GM03348 (cell line): ENCODE measurements around the gene MALT1.
A peak's percentile ranks its signal among the peaks of the same experiment; 100 is the strongest.
"Not testable (repeated sequence)": the region's sequence is repeated elsewhere in the genome, so short reads cannot be mapped to it uniquely, and the experiment has no call there.

ENCODE experiments used
- DNase-seq: peaks from one replicate; pipeline ENCODE4 v3.0.0; 2012; ENCODE audit warnings: low spot score

The MALT1 gene

DNA sequence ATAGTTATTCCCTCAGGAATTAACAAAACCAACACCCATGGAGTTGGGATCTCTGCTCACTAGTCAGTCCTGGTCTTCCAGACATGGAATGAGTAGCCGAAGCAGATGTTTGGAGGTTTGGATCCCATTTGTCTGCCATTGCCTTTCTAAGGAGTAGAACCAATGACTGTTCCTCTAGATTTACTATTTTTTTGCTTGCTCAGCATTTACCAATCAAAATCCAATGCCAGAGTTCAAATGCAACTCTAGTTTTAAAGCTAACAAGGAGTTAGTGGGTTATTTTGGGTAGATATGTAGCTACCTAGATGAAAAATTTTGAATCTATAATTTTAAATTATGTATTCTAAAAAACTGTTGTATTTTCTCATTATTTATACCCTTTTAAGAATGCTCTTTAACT, 62.6 kb downstream of the MALT1 start:
- no peak for DNase-seq

DNA sequence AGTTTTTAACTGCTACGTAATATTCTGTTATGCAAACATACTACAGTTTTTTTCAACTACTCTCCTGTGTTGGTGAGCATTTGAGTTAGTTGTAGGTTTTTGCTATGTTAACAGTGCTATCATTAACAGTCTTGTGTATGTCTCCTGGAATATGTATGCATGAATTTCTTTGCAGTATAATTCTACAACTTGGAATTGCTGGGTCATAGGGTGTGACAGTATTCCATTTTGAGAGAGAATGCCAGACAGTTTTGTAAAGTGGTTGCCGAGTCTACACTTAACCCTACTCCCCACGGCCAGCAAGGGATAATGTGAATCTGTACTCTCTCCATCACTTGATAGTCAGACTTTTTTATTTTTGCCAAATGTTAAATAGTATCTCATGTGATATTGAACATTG, 67.1 kb downstream of the MALT1 start:
- no peak for DNase-seq

DNA sequence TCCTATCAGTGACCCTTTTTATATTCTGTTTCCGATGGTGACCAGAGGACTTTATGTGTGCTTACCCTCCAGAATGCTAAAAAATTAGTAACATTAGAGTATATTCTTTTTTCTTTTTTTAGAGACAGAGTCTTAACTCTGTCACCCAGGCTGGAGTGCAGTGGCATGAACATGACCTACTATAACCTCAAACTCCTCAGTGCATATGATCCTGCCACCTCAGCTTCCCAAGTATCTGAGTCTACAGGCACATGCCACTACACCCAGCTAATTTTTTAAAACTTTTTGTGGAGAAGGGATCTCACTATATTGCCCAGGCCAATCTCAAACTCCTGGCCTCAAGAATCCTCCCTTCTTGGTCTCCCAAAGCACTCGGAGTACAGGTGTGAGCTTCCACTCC, 74.6 kb downstream of the MALT1 start:
- DNase-seq, result no peak

DNA sequence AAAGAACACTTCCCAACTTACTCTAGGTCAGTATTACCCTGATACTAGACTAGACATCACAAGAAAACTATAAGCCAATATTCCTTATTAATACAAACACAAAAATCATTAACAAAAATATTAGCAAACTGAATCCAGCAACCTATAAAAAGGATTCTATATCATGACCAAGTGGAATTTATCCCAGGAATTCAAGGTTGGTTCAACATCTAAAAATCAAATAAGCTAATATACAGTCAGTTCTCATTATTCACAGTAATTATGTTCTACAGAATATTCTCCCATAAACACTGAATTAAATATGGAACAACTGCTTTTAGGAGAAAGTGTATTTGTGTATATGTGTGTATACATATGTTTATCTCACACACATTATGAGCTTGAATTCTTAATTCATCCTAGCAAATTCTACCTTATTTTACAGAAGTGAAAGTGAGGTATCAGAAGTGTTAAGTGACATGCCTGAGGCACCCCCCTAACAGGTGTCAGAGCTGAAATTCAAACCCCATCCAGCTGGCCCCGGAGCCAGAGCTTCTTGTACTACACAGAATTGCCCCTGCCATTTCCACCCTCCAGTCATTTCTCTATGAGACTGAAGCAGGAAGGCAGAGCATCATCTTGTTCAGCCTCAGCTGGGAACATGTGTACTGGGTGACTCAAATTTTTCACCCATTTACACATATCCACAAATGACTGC, 77.8 kb downstream of the MALT1 start:
- no peak for DNase-seq

DNA sequence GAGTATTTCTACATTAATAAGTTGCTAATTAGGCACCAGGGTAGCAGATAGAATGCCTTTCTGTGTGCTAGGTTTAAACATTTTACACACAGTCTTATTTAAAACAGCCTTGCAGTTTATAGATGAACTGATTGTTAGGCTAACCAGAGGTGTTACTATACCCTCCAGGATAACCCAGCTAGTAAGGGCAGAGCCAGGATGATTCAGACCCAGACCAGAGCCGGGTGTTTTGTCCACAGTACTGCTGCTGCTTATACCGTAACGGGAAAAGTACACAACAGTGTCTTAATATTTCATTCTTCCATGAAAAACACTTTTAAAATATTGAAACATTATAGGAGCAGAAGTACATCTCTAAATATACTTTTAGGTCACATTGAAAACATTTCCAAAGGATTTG, 82.7 kb downstream of the MALT1 start:
- peak; percentile 31 for DNase-seq

DNA sequence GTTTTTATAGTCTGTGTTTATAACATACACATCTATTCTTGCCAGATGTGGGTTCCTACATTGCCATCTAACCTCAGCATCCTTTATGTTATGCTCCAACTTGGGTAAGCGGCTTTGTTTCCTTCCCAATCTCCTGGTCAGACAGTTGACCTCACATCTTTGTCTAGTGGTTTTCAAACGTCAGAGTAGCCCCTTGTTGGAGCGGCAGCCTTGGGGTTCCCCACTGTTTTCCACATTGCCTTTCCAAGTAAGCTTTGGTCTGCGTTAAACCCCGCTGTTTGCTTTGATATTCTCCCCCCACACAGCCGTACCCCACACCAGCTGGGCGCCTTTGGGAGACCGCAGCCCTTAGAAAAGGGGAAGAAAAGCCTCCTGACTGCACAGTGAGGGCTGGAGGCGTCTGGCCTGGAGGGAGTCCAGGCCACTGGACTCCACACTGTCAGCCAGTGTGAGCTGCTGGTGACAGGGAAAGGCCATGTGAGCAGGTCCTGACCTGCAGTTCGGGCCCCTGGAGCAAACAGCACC, 83.3 kb downstream of the MALT1 start:
- peak; percentile 15 for DNase-seq

DNA sequence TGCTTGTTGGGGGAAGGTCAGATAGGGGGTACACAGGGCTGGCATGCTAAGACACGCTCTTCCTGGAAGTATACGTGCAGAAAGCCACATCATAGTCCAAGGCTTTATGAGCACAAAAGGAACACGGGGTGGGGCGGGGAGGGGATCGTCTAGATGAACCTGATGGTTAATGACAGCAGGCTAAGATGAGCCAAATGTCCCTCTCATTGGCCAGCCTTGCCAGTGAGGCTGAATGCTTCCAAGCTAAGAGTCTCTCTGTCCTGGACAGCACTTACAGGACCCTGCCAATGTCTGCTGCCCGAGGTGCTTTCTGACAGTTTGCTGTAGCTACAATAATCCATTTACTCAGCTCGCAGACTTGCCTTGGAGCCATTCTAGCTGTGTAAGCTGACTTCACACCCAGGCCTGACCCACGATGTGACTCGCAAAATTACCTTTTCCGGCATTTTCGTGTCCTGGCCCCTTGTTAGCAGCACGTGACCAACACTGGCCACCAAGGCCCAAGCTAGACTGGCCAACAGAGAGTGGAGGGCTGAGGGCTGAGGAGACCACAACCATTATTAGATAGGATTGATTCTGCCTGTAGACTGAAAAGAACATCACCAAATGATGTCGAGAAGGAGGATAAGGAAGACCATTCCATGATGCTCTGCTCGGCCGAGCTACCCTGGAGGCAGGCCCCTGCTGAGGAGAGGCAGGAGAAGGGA, 84.2 kb downstream of the MALT1 start:
- no peak for DNase-seq

DNA sequence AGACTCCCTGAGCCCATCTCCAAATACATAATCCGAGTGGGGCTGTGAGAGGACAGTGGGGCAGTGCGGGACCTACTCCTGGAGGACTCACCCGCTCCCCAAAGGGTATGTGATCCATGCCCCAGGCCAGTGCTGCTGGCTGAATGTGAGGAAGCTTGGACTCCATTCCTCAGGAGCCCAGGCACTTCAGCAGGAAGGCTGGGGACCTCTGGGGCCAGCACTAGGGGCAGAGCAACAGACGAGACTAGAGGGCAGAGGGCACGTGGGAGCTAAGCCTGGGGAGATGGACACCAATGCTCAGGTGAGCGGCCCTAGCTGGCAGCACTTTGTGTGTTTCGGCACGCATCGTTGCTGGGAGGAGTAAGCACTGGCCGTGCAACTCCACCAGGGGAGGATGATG, 84.9 kb downstream of the MALT1 start:
- no peak for DNase-seq

DNA sequence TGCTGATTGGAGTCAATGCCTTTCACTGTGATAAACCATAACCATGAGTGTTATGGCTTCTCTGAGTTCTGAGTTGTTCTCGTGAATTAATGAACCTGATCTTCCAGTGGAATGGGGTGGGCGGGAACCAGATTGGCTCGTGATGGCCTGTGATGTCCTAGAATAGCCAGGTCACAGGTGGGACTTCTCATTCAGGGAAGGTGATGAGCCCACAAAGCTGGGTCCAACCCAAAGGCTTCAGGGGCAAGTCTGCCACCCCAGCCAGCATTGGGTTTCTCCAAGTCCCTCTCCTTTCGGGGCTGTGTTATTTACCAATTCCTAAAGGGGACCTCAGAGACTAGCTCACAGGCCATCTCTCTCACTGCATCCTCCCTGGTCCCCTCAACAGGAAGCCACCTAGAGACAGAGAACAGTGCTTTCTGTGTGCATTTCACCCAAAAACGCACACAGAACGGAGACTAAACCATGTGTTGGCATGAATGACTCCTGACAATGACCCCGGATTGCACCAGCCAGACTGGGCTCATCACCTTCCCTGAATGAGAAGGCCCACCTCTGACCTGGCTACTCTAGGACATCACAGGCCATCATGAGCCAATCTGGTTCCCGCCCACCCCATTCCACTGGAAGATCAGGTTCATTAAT, 85.5 kb downstream of the MALT1 start:
- no peak for DNase-seq

DNA sequence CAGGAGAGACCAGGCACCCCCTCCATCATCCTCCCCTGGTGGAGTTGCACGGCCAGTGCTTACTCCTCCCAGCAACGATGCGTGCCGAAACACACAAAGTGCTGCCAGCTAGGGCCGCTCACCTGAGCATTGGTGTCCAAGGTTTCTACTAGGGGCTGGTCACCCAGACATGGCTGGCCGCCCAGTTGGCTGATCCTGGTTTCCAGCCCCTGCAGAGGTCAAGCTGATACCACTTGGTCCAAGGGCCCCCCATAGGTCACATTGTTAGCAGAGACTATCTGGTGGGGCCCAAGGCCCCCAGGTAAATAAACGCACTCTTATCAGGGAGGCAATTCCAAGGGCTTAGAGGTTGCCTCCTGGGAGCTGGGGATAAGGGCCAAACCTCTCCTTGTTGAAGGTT, 86.1 kb downstream of the MALT1 start:
- DNase-seq, result not testable (repeated sequence)

DNA sequence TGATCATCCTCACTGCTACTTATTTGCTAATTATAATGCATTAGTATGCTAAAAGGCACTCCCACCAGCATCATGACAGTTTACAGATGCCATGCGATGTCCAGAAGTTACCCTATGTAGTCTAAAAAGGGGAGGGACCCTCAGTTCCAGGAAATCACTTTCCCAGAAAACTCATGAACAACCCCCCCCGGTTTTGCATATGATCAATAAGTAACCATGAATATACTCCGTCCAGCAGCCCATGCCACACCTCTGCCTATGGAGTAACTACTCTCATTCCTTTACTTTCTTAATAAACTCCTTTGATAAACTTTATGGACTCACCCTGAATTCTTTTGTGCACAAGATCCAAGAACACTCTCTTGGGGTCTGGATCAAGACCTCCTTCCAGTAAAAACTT, 86.8 kb downstream of the MALT1 start:
- no peak for DNase-seq

DNA sequence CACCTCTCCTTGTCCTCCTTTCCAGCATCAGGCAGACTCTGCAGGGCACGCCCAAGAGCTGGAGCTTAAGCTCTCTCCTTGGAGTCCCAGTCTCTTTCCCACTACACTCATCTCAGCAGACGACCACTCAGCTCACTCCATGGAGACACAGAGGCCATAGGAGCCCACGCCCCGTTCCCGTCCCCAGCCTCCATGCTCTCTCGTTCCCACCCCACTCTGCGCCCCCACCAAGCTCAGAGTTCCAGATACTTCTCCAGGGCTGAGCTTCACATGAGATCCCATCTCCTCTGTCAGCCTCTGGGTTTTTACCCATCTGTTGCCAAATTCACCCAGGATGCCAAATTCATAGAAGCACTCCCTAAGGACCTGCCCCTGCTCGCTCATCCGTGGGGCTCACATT, 87.3 kb downstream of the MALT1 start:
- DNase-seq, result no peak

DNA sequence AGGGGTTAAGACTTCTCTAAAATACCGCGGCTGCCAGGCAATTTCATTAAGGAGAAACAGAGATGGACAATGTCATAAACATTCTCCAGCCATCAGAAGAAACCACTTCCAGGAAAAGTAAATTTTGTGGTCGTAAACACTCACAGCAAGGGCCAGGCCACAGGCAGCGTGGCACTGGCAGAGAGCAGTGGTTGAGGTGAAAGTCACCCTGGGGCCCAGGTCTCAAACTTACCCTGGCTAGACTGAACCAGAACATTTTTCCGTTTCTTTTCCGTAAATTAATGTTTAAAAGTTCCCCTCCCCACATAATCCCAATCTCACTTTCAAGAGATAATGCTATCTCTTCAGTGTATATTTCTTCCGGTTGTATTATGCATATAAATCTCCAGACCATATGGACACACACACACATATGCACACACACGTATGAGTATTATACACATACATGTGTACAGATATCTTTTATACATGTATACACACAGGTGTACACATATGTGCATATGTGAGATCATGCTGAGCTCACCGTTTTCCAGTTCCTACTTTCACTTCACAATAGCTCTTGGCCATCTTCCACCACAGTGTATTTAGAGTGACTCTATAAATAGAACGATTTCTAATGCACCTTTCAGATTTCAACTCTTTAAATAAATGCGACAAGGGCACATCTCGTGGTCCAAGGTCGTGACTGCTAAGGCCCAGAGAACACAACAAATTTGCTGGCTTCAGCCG, 90.1 kb downstream of the MALT1 start:
- no peak for DNase-seq

DNA sequence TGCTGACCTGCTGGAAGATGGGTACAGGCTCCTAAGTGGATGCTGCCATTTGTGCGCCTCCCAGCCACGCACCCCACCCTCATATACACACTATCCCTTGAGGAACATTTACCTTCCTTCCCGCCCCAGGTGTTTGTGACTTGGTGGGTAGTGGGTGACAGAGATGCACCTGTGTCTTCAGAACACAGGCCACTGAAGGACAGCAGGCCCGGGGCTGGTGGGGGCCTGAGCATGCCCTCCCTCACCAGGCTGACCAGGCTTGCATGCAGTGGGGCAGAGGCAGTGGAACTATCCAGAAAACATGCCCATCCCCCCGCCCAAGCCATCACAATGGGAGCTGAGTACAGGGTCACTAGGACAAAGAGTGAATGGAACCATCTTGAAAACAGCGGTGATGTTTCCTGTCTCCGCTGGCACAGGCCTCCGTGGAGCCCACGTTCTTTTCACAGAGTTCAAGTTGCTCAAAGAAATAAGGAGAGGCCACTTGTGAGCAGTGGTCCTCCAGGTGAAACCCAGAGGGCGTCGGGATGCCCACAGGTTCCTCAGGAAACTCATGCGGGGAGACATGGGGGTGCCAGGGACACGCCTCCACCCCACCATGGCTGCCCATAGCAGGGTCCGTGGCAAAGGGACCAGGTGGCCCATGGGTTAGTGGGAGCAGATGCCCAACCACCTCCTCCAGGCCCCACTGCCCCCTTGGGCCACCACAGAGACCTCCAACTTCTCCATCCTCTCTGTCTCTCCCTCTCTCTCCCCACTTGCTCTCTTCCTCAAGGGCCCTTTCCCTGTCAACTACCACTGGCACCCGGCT, 90.9 kb downstream of the MALT1 start:
- DNase-seq, result no peak

DNA sequence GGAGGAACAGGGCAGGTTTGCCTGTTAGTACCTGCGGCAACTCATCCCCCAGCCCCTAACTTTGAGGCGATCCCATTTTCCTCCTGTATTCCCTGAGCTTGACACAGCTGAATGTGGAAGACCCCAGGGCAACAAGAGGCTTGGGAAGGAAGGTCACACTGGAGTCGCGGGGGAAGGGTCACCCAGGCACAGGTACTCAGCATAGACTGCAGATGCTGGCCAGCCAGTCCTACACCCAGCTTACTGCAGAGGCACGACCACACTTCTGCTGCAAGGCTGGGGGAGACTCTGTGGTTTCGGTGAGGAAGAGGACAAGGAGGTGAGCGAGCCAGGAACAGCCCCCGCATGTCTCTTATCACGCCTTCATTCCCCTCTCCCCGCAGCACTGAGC, 91.5 kb downstream of the MALT1 start:
- DNase-seq, result no peak

DNA sequence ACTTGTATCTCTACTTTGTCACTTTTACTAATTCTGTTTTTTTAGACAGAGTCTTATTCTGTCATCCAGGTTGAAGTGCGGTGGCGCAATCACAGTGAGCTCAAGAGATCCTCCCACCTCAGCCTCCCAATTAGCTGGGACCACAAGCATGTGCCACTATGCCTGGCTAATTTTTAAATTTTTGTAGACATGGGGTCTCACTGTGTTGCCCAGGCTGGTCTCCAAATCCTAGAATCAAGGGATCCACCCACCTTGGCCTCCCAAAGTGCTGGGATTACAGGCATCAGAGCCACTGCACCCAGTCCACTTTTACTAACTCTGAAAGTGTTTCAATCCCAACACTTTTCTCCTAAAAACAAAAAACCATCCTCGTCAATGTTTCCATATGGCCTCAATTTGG, 94.9 kb downstream of the MALT1 start:
- no peak for DNase-seq

DNA sequence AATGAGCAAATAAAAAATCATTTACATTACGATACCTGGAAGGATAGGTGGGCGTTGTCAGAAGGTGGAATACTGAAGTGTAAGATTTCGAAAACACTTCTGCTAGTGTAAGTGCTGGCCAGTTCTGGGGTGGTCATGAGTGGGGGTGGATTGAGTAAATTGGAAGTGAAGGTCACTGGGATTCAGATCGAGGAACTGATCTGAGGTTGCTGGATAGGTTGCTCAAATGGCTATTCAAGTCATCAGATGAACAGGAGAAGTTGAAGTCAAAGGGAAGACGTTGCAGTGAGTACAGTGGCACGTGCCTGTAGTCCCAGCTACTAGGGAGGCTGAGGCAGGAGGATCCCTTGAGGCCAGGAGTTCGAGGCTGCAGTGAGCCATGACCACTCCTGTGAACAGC, 95.7 kb downstream of the MALT1 start:
- DNase-seq, result no peak

DNA sequence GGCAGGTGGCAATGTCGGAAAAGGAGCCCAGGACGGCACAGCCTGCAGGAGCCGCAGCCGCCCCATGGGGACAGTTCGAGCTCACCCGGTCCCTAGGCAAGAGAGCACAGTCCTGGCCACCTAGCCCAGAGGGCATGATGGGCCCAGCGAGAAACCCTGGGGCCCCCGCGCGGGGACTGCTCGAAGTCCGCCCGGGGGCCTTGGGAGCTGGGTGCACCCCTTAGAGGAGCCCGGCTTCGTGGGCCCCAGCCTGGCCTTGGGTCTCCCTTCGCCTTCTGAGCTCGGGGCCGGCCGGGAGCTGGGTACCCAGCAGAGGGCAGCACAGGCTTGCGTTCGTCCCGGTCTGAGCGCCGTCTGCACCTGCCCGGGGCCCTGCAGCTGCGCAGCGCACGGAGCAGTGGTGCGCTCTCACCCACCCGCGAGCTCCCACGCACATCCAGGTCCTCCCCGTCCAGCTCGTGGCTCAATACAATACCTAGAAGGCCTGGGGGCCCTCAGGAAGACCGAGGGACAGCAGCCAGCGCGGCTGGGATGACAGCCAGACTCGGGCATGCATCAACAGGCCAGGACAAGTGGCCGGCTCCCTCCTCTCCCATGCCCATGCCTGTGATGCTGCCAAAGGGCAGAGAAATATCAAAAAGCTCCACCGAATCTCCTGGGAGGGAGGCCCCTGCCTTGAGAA, 97.2 kb downstream of the MALT1 start:
- DNase-seq, result peak; percentile 92

DNA sequence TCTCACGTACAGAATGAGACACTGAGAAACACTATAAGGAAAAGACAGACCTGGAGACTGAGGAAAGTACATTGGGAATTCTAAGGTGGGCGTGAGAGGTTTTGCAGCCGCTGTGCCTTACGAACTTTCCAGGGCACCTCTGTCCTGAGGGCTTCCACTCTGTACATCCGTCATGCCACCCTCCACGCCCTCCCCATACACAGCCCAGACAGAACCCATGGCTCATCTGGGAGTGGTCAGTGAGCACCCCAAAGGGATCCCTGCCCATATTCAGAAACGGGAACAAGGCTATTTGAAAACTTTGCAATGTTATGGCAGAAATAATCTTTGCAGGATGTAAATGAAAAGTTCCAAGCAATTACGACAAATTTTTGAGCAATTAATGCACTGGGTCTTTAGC, 98.1 kb downstream of the MALT1 start:
- no peak for DNase-seq

DNA sequence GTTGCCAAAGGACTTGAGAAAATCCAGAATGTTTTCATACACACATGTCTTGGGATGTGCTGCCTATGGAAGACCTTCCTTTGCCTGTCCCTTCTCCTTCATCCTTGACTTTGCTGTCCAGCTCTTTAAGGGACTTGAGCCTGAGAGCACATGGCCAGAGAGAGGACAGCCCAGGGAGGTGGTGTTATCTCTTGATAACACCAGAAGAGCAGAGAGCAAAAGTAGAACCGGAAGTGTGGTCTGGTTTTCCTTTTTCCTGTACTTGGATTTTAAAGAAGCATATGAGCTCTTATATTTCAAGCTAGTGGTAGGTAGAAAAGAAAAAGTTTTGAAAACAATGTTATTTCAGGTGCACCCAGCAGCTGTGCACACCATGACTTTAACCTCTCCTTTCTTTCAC, 99.3 kb downstream of the MALT1 start:
- DNase-seq, result no peak

DNA sequence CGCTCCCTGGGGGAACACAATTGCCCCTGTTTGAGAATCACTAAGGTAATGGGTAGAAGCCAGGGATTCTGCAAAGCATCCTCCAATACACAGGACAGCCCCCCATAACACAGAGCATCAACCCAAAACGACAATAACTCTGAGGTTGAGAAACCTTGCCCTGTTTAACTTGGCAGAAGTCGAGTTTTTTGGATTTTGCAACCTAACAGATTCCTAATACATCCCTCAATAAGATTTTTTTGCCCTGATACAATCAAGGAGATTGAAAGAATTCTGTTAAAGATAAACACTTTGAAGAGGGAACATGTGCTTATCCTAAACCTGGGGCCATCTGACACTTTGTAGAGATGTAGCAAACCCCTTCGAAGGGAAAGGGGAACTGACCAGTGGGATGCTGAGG, 100.9 kb downstream of the MALT1 start:
- DNase-seq, result no peak
